DOHH2 (cell line): ENCODE data around the gene TRAPPC14.

Experiments used
- EZH2phosphoT487 ChIP-seq: fragments of 200-600 bp; sonication (generic); IDR thresholded peaks from 2 replicates; pipeline ENCODE4 v1.6.1; 2017; ENCODE audit warnings: borderline replicate concordance, mild to moderate bottlenecking, antibody characterized with exemption, low read length, moderate library complexity, mixed read lengths
- TF ChIP-seq, protein P1 (sequence below): fragments of 200-600 bp; sonication (generic); IDR thresholded peaks from one replicate; pipeline ENCODE4 v1.5.1; 2014; ENCODE audit warnings: antibody characterized with exemption, mild to moderate bottlenecking, low read depth, low read length; ENCODE audit not compliant: poor library complexity, severe bottlenecking

DNA sequence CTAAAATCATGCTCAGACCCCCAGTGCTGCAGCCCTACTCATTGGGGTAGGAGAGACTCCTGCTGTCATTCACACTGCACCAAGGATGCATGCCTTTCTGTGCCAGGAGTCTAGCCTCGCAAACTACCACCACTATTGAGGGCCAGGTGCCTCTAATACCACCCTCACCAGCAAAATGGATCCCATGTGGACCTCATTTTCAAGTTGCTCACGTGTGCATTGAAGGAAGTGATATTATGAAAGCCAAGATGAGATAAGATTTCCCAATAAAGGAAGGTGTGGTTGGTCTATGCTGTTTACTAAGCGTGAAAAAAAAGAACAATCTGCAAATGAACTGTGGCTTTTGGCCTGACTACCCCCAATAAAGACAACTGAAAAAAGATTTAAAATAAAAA lies 17.0 kb downstream of the TRAPPC14 start:
- no peak for TF ChIP-seq EZH2phosphoT487
- TF ChIP-seq, protein P1, sequence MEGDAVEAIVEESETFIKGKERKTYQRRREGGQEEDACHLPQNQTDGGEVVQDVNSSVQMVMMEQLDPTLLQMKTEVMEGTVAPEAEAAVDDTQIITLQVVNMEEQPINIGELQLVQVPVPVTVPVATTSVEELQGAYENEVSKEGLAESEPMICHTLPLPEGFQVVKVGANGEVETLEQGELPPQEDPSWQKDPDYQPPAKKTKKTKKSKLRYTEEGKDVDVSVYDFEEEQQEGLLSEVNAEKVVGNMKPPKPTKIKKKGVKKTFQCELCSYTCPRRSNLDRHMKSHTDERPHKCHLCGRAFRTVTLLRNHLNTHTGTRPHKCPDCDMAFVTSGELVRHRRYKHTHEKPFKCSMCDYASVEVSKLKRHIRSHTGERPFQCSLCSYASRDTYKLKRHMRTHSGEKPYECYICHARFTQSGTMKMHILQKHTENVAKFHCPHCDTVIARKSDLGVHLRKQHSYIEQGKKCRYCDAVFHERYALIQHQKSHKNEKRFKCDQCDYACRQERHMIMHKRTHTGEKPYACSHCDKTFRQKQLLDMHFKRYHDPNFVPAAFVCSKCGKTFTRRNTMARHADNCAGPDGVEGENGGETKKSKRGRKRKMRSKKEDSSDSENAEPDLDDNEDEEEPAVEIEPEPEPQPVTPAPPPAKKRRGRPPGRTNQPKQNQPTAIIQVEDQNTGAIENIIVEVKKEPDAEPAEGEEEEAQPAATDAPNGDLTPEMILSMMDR, result no peak
